ENCODE measurements around the gene PNKP.
"Not testable (repeated sequence)": the region's sequence is repeated elsewhere in the genome, so short reads cannot be mapped to it uniquely, and the experiment has no call there.

The PNKP gene

GRCh38 chr19:49840736-49841249 is 26.6 kb downstream of the PNKP start:
- DNase-seq: no peak

GRCh38 chr19:49840321-49840720 is 27.1 kb downstream of the PNKP start:
- DNase-seq: no peak

GRCh38 chr19:49839713-49840112 is 27.7 kb downstream of the PNKP start:
- DNase-seq: no peak

GRCh38 chr19:49838885-49839588 is 28.3 kb downstream of the PNKP start:
- no peak for DNase-seq

- no peak for DNase-seq
Observed at GRCh38 chr19:49837425-49837824, 30.0 kb downstream of the PNKP start.

- DNase-seq: no peak
Observed at GRCh38 chr19:49837009-49837310, 30.4 kb downstream of the PNKP start.

- DNase-seq: no peak
Observed at GRCh38 chr19:49836176-49837008, 31.0 kb downstream of the PNKP start.

- no peak for DNase-seq
Observed at GRCh38 chr19:49835562-49835961, 31.8 kb downstream of the PNKP start.

GRCh38 chr19:49833599-49833998 is 33.8 kb downstream of the PNKP start:
- DNase-seq: no peak

- no peak for DNase-seq
Observed at GRCh38 chr19:49832556-49832955, 34.8 kb downstream of the PNKP start.

- DNase-seq: no peak
Observed at GRCh38 chr19:49831592-49831991, 35.8 kb downstream of the PNKP start.

- no peak for DNase-seq
Observed at GRCh38 chr19:49830766-49831165, 36.6 kb downstream of the PNKP start.

- no peak for DNase-seq
Observed at GRCh38 chr19:49829721-49830120, 37.7 kb downstream of the PNKP start.

- DNase-seq: no peak
Observed at GRCh38 chr19:49829200-49829599, 38.2 kb downstream of the PNKP start.

GRCh38 chr19:49827034-49827433 is 40.3 kb downstream of the PNKP start:
- DNase-seq: no peak

- DNase-seq: no peak
Observed at GRCh38 chr19:49824662-49825061, 42.7 kb downstream of the PNKP start.

- DNase-seq: no peak
Observed at GRCh38 chr19:49823472-49823871, 43.9 kb downstream of the PNKP start.

GRCh38 chr19:49820125-49820524 is 47.3 kb downstream of the PNKP start:
- no peak for DNase-seq

GRCh38 chr19:49819452-49820115 is 47.8 kb downstream of the PNKP start:
- not testable (repeated sequence) for DNase-seq

- no peak for DNase-seq
Observed at GRCh38 chr19:49818649-49819370, 48.6 kb downstream of the PNKP start.

- peak; percentile 83 for DNase-seq
Observed at GRCh38 chr19:49817964-49818648, 49.3 kb downstream of the PNKP start, which contains the start of gene MED25. MED25 (plus strand) TSS chr19:49818289; CDS start chr19:49818342, 53 bp downstream.

- no peak for DNase-seq
Observed at GRCh38 chr19:49816590-49816989, 50.8 kb downstream of the PNKP start.

All from fibroblast of skin of right quadriceps (primary cell).